Ishikawa (cell line): ENCODE results near the gene NMD3.

ENCODE experiments used
- CEBPB ChIP-seq: IDR thresholded peaks from 2 replicates; pipeline ENCODE4 v1.6.1; 2012
- CREB1 ChIP-seq: IDR thresholded peaks from 2 replicates; pipeline ENCODE4 v1.6.1; 2012; ENCODE audit warnings: low read depth
- EGR1 ChIP-seq: IDR thresholded peaks from 2 replicates; pipeline ENCODE4 v1.6.1; 2012
- EP300 ChIP-seq: IDR thresholded peaks from 2 replicates; pipeline ENCODE4 v1.6.1; 2012; ENCODE audit warnings: borderline replicate concordance
- FOXM1 ChIP-seq: IDR thresholded peaks from 2 replicates; pipeline ENCODE4 v1.6.1; 2012; ENCODE audit warnings: low read depth, borderline replicate concordance
- MAX ChIP-seq: IDR thresholded peaks from 2 replicates; pipeline ENCODE4 v1.6.1; 2012
- RAD21 ChIP-seq: IDR thresholded peaks from 2 replicates; pipeline ENCODE4 v1.6.1; 2012; ENCODE audit warnings: low read depth
- REST ChIP-seq: IDR thresholded peaks from 2 replicates; pipeline ENCODE4 v1.6.1; 2012; ENCODE audit warnings: low read depth, mild to moderate bottlenecking
- TAF1 ChIP-seq: IDR thresholded peaks from 2 replicates; pipeline ENCODE4 v1.6.1; 2012; ENCODE audit warnings: low read depth, mild to moderate bottlenecking
- TCF12 ChIP-seq: IDR thresholded peaks from 2 replicates; pipeline ENCODE4 v1.6.1; 2012; ENCODE audit warnings: low read depth
- TEAD4 ChIP-seq: IDR thresholded peaks from 2 replicates; pipeline ENCODE4 v1.6.1; 2012
- USF1 ChIP-seq: IDR thresholded peaks from 2 replicates; pipeline ENCODE4 v1.6.1; 2012
- YY1 ChIP-seq: IDR thresholded peaks from 2 replicates; pipeline ENCODE4 v1.6.1; 2012; ENCODE audit warnings: low read depth
- ZBTB7A ChIP-seq: IDR thresholded peaks from 2 replicates; pipeline ENCODE4 v1.6.1; 2012; ENCODE audit warnings: low read depth

- TF ChIP-seq RAD21 (no peak), CEBPB (no peak), CREB1 (no peak), EP300 (no peak), MAX (no peak), USF1 (peak; percentile 70), REST (no peak), EGR1 (no peak), TAF1 (no peak), FOXM1 (no peak), YY1 (no peak), TEAD4 (peak; percentile 74), ZBTB7A (no peak), TCF12 (no peak)
These were observed 45.6 kb downstream of the NMD3 start for GRCh38 chr3:161266731-161267150.
